ENCODE data around the gene PPP2R3A.

PPP2R3A gene

GRCh38 chr3:136055491-136055890, 90.0 kb downstream of the PPP2R3A start:
- H3K27me3 ChIP-seq (ENCODE audit: insufficient read depth, poor library complexity, severe bottlenecking): no peaks in the 10 kb centered on the region
- ATAC-seq (ENCODE audit: low read depth): no peak

DNA sequence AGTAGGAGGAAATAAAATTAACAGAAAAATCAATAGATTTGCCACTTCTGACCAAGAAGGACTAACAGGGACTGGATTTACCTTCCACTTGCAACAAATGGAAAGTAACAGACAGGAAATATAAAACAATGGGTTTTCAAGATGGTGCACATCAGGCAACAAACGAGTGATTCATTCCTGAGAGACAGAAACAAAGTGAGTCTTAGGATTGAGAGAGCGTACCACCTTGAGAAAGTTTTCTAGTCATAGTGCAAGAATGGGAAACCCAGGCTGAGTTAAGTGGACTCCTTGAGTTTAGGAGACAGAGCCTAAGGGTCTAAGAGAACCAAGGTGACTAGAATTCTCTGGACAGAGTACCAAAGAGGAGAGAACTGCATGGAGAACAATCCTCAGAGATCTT, 101.7 kb downstream of the PPP2R3A start:
- ATAC-seq (ENCODE audit: low read depth) (no peak), DNase-seq (ENCODE audit: low spot score) (no peak)
- no peak for TF ChIP-seq CTCF (IDR thresholded peaks at IDR 0.05; ENCODE audit: poor library complexity, severe bottlenecking)
- Histone ChIP-seq H3K27me3 (ENCODE audit: insufficient read depth, poor library complexity, severe bottlenecking) (no peaks in the 10 kb centered on the region), H3K27ac (ENCODE audit: poor library complexity, severe bottlenecking) (no peak overlapping the region), H3K4me1 (ENCODE audit: insufficient read depth, poor library complexity, severe bottlenecking) (peaks cover 16% of the 10 kb centered on the region), H3K4me3 (ENCODE audit: severe bottlenecking) (no peak overlapping the region), H3K9me3 (ENCODE audit: severe bottlenecking) (no peaks in the 10 kb centered on the region), H3K36me3 (ENCODE audit: low read depth) (peaks cover 8% of the 10 kb centered on the region; the same call in 1 of the 2 replicates)

More at GRCh38 chr3:136055491-136055890, 90.0 kb downstream of the PPP2R3A start:
- Histone ChIP-seq H3K4me1 (ENCODE audit: insufficient read depth, poor library complexity, severe bottlenecking) (no peaks in the 10 kb centered on the region), H3K4me3 (ENCODE audit: severe bottlenecking) (no peak overlapping the region), H3K27ac (ENCODE audit: poor library complexity, severe bottlenecking) (no peak overlapping the region), H3K9me3 (ENCODE audit: severe bottlenecking) (no peaks in the 10 kb centered on the region), H3K36me3 (ENCODE audit: low read depth) (no peaks in the 10 kb centered on the region)
- DNase-seq (ENCODE audit: low spot score): no peak
- TF ChIP-seq CTCF (IDR thresholded peaks at IDR 0.05; ENCODE audit: poor library complexity, severe bottlenecking): no peak

GRCh38 chr3:136068708-136069107, 103.2 kb downstream of the PPP2R3A start:
- Histone ChIP-seq H3K27ac (ENCODE audit: poor library complexity, severe bottlenecking) (no peak overlapping the region), H3K36me3 (ENCODE audit: low read depth) (peaks cover 8% of the 10 kb centered on the region; the same call in 1 of the 2 replicates), H3K4me1 (ENCODE audit: insufficient read depth, poor library complexity, severe bottlenecking) (peaks cover 16% of the 10 kb centered on the region), H3K9me3 (ENCODE audit: severe bottlenecking) (no peaks in the 10 kb centered on the region), H3K4me3 (ENCODE audit: severe bottlenecking) (no peak overlapping the region), H3K27me3 (ENCODE audit: insufficient read depth, poor library complexity, severe bottlenecking) (no peaks in the 10 kb centered on the region)
- DNase-seq (ENCODE audit: low spot score) (no peak), ATAC-seq (ENCODE audit: low read depth) (no peak)
- TF ChIP-seq CTCF (IDR thresholded peaks at IDR 0.05; ENCODE audit: poor library complexity, severe bottlenecking): no peak

DNA sequence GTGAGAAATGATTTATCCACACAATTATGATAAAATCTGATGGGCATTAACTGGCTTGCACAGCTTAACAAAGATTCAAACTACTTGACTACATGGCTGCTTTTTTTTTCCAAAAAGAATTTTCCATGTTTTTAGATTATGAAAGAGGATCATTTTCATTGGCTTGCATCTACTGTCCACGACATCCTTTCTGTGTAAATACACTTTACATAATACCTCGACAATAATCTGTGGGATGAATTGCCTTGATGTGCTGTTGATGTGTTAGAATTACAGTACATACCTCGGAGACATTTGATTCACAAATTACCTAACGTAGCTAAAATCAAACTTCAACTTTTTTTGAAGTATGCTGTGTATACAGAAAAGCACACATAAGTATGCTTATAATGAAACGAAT, 104.4 kb downstream of the PPP2R3A start:
- Histone ChIP-seq H3K9me3 (ENCODE audit: severe bottlenecking) (no peaks in the 10 kb centered on the region), H3K4me3 (ENCODE audit: severe bottlenecking) (no peak overlapping the region), H3K27me3 (ENCODE audit: insufficient read depth, poor library complexity, severe bottlenecking) (no peaks in the 10 kb centered on the region), H3K4me1 (ENCODE audit: insufficient read depth, poor library complexity, severe bottlenecking) (peaks cover 16% of the 10 kb centered on the region), H3K27ac (ENCODE audit: poor library complexity, severe bottlenecking) (peak overlapping the region; percentile 66), H3K36me3 (ENCODE audit: low read depth) (peaks cover 8% of the 10 kb centered on the region; the same call in 1 of the 2 replicates)
- ATAC-seq (ENCODE audit: low read depth) (peak; percentile 20; the same call in 1 of the 3 replicates), DNase-seq (ENCODE audit: low spot score) (no peak)
- no peak for TF ChIP-seq CTCF (IDR thresholded peaks at IDR 0.05; ENCODE audit: poor library complexity, severe bottlenecking)

- Histone ChIP-seq H3K9me3 (ENCODE audit: severe bottlenecking) (no peaks in the 10 kb centered on the region), H3K36me3 (ENCODE audit: low read depth) (peaks cover 8% of the 10 kb centered on the region; the same call in 1 of the 2 replicates), H3K4me3 (ENCODE audit: severe bottlenecking) (no peak overlapping the region), H3K4me1 (ENCODE audit: insufficient read depth, poor library complexity, severe bottlenecking) (peaks cover 16% of the 10 kb centered on the region), H3K27ac (ENCODE audit: poor library complexity, severe bottlenecking) (peak overlapping the region; percentile 66), H3K27me3 (ENCODE audit: insufficient read depth, poor library complexity, severe bottlenecking) (no peaks in the 10 kb centered on the region)
- DNase-seq (ENCODE audit: low spot score) (no peak), ATAC-seq (ENCODE audit: low read depth) (peak; percentile 91)
- no peak for TF ChIP-seq CTCF (IDR thresholded peaks at IDR 0.05; ENCODE audit: poor library complexity, severe bottlenecking)
Observed at GRCh38 chr3:136070334-136070733, 104.8 kb downstream of the PPP2R3A start.
